Adipocyte (in vitro differentiated cells): Measurements from ENCODE around the gene MGARP.

Source experiments
- DNase-seq: peaks from one replicate; pipeline ENCODE4 v3.0.0-alpha.2; 2015; ENCODE audit warnings: low read depth
- H3K27me3 ChIP-seq: replicated peaks from 2 replicates; pipeline ENCODE4 v1.7.0; 2013; ENCODE audit warnings: mild to moderate bottlenecking, low read length, moderate library complexity; ENCODE audit not compliant: control insufficient read depth, insufficient read depth
- H3K36me3 ChIP-seq: 2 replicates; pipeline ENCODE4 v1.7.0; 2013; ENCODE audit warnings: low read length, mild to moderate bottlenecking, moderate library complexity; ENCODE audit not compliant: control insufficient read depth, insufficient read depth, severe bottlenecking
- H3K4me1 ChIP-seq: 2 replicates; pipeline ENCODE4 v1.7.0; 2013; ENCODE audit warnings: mild to moderate bottlenecking, low read length, moderate library complexity; ENCODE audit not compliant: control insufficient read depth, insufficient read depth
- H3K4me3 ChIP-seq: 2 replicates; pipeline ENCODE4 v1.7.0; 2013; ENCODE audit warnings: mild to moderate bottlenecking, low read length, moderate library complexity
- H3K9ac ChIP-seq: 2 replicates; pipeline ENCODE4 v1.7.0; 2013; ENCODE audit warnings: mild to moderate bottlenecking, low read length, moderate library complexity
- H3K9me3 ChIP-seq: 2 replicates; pipeline ENCODE4 v1.7.0; 2013; ENCODE audit warnings: mild to moderate bottlenecking, low read length, moderate library complexity; ENCODE audit not compliant: control insufficient read depth

The MGARP gene

DNA sequence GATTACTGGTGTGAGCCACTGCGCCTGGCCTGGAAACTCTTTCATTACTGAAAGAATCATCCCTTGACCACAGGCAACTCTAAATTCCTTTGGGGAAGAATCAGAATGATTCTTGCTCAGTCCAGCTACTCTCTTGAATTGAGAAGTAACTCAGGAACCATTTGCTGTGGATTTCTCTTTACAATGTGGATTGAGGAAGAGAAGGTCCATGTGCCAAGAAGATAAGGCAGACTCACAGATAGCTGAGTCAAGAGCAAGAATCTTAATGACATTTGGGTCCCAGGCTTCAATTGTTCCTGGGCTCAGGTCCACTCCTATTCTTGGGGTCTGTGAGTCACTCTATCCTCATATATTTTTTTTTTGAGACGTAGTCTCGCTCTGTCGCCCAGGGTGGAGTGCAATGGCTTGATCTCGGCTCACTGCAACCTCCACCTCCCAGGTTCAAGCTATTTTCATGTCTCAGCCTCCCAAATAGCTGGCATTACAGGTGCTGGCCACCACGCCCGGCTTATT, 6.2 kb upstream of the MGARP start:
- Histone ChIP-seq H3K36me3 (peaks cover 17% of the 10 kb centered on the region), H3K9me3 (no peaks in the 10 kb centered on the region), H3K27me3 (no peaks in the 10 kb centered on the region), H3K9ac (no peak overlapping the region), H3K4me1 (no peaks in the 10 kb centered on the region), H3K4me3 (no peak overlapping the region)
- DNase-seq, result no peak

GRCh38 chr4:139282721-139283075, 2.7 kb upstream of the MGARP start:
- Histone ChIP-seq H3K9ac (no peak overlapping the region), H3K27me3 (peaks cover 13% of the 10 kb centered on the region), H3K4me1 (no peaks in the 10 kb centered on the region), H3K36me3 (no peaks in the 10 kb centered on the region), H3K9me3 (no peaks in the 10 kb centered on the region), H3K4me3 (no peak overlapping the region)
- no peak for DNase-seq

DNA sequence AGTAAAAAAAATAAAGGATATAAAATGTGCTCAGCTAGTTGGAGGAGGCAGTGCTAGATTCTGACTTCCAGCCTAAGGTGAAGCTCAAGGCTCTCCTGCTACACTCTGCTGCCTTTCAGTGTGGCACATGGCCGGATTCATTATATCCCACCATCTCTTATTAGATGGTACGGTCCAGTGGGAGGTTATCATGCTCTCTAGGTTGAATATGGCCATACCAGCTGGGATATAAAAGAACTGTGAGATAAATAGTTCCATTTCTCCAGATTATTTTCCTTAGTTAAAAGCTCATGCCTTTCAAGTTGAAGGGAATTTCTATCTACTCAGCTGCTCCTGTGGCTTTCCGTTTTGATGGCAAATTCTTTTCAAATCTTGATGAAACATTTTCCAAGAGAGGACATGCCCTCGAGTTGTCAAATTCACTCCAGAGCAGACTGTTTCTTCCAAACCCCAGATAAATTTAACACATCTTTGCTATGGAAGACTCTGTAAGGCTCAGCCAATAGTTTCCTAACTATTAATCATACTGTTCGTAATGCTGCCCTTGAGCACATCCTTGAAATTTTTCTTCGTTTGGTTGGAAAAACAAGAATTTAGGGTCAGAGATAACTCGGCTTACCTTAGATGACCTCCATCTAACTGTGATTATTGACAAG, 2.2 kb upstream of the MGARP start:
- Histone ChIP-seq H3K36me3 (no peaks in the 10 kb centered on the region), H3K27me3 (peaks cover 13% of the 10 kb centered on the region), H3K4me1 (no peaks in the 10 kb centered on the region), H3K9me3 (no peaks in the 10 kb centered on the region), H3K4me3 (no peak overlapping the region), H3K9ac (no peak overlapping the region)
- DNase-seq, result peak; percentile 49

- Histone ChIP-seq H3K9ac (peak overlapping the region; percentile 52), H3K36me3 (no peaks in the 10 kb centered on the region), H3K4me1 (no peaks in the 10 kb centered on the region), H3K4me3 (peak overlapping the region; percentile 77), H3K9me3 (no peaks in the 10 kb centered on the region), H3K27me3 (peaks cover 13% of the 10 kb centered on the region)
- DNase-seq, result peak; percentile 65
Measured at GRCh38 chr4:139278912-139279759, 889 bp downstream of the MGARP start.

GRCh38 chr4:139278485-139278884, 1.5 kb downstream of the MGARP start:
- no peaks in the 10 kb centered on the region for H3K36me3 ChIP-seq
- no peaks in the 10 kb centered on the region for H3K4me1 ChIP-seq
- H3K27me3 ChIP-seq, result peaks cover 13% of the 10 kb centered on the region
- DNase-seq, result no peak
- H3K9ac ChIP-seq, result no peak overlapping the region
- H3K4me3 ChIP-seq, result no peak overlapping the region
- no peaks in the 10 kb centered on the region for H3K9me3 ChIP-seq

GRCh38 chr4:139275281-139275735, 4.7 kb downstream of the MGARP start:
- no peak overlapping the region for H3K9ac ChIP-seq
- no peaks in the 10 kb centered on the region for H3K36me3 ChIP-seq
- H3K27me3 ChIP-seq, result peaks cover 13% of the 10 kb centered on the region
- H3K9me3 ChIP-seq, result no peaks in the 10 kb centered on the region
- DNase-seq, result no peak
- H3K4me3 ChIP-seq, result no peak overlapping the region
- no peaks in the 10 kb centered on the region for H3K4me1 ChIP-seq

DNA sequence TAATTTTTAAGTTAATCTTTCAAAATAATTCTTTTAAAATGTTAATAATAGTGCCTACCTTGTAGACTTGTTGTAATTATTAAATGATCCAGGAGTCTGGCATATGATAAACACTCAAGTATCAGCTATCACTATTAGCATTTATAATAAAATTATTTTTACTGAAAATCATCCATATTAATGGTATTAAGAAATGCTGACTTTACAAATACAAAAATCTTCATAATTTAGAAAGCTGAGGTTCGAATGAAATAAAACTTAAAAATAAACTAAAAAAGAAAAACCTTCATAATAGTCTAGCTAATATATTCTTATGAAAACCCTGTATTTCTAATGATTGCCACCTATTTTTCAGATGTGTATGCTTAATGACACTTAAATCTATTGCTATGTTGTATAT, 5.2 kb downstream of the MGARP start:
- no peak for DNase-seq
- Histone ChIP-seq H3K4me1 (no peaks in the 10 kb centered on the region), H3K9ac (no peak overlapping the region), H3K4me3 (no peak overlapping the region), H3K9me3 (no peaks in the 10 kb centered on the region), H3K36me3 (no peaks in the 10 kb centered on the region), H3K27me3 (peaks cover 13% of the 10 kb centered on the region)

DNA sequence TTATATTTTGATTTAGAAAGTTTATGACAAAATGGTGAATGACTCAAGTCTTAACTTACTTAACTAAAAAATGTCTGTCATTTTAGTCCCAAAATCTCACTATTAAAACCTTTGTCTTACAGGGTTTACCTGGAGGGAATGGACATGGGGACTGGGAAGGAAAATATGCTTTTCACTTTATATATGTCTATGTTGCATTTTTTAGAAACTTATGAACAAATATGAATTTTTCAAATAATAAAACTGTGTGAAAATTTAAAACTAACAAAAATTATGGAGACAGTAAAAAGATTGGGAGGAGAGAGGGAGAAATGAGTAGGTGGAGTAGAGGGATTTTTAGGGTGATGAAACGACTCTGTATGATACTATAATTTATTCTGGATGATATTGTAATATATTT, 6.2 kb downstream of the MGARP start:
- Histone ChIP-seq H3K27me3 (peaks cover 6% of the 10 kb centered on the region), H3K9me3 (no peaks in the 10 kb centered on the region), H3K4me1 (no peaks in the 10 kb centered on the region), H3K9ac (no peak overlapping the region), H3K36me3 (no peaks in the 10 kb centered on the region), H3K4me3 (no peak overlapping the region)
- no peak for DNase-seq

DNA sequence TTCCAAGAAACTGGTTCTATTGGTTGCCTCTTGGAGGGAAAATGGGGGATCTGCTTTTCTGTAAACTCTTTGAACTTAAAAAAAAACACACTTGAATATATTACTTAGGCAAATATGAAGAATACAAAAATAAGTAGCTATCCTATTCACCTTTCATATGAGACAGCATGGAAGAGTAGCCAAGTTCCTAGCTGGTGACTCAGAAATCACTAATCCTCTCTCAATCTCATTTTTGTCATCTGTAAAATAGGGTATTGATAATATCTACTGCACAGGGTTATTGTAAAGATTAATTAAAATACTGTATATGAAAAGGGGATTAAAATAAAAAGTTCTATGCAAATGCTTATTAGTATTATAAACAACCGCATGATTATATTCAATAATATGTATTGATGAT, 12.7 kb downstream of the MGARP start:
- Histone ChIP-seq H3K27me3 (no peaks in the 10 kb centered on the region), H3K36me3 (no peaks in the 10 kb centered on the region), H3K9ac (no peak overlapping the region), H3K4me3 (no peak overlapping the region), H3K9me3 (no peaks in the 10 kb centered on the region), H3K4me1 (peaks cover 13% of the 10 kb centered on the region)
- no peak for DNase-seq

DNA sequence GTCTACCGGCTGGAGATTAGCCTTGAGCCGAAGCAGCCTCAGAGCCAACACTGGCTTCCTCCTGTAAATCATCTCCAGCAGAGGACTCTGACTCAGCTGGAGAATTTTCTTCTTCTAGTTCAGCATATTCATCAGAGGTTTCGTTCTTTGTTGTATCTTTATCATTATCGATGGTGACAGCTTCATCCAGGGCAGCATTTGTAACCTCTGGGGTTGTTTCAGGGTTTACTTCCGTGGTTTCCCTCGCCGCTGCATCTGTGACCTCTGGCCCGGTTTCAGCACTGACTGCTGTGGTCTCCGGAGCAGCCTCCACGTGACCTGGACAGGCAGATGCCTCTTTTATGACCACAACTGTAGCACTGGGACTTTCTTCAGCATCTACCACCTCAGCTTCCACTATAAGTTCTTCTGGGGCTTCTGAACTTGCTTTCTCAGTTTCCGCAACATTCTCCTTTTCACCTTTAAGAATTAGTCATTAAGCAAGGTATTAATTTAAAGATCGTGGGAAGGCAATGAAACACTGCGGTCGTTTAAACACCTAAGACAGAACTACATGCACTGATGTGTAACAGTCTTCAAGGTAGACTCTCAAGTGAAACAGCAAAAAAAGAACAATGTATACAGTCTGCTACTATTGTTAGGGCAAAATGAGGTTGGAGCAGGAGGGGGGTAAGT, 13.3 kb downstream of the MGARP start:
- Histone ChIP-seq H3K9me3 (no peaks in the 10 kb centered on the region), H3K4me3 (peak overlapping the region; percentile 78), H3K27me3 (no peaks in the 10 kb centered on the region), H3K4me1 (peaks cover 13% of the 10 kb centered on the region), H3K9ac (peak overlapping the region; percentile 59), H3K36me3 (no peaks in the 10 kb centered on the region)
- peak; percentile 82 for DNase-seq

DNA sequence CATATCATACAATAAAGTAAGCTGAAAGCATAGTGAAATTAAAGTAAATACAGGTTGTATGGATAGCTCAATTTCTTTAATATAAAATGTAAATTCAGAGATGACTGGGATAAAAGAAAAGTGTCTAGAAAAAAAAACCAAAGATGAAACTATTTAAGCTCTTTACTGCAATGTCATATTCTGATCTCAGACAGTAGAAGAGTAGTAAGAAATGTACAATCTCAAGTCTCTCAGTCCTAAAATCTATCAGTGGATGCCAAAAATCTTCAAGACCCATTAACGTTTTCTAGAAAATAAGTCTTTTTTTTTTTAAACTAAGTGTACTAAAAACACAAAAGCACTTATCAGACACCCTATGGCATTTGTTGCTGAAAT, 13.8 kb downstream of the MGARP start:
- H3K4me3 ChIP-seq, result peak overlapping the region; percentile 78

More for the DNA sequence above, 13.8 kb downstream of the MGARP start:
- Histone ChIP-seq H3K9me3 (no peaks in the 10 kb centered on the region), H3K4me1 (peaks cover 13% of the 10 kb centered on the region), H3K9ac (peak overlapping the region; percentile 59), H3K36me3 (no peaks in the 10 kb centered on the region), H3K27me3 (no peaks in the 10 kb centered on the region)
- DNase-seq, result no peak
